Hippocampal formation (tissue), 2 donors: Measurements from ENCODE around the gene AVPR1A.

Source experiments
- DNase-seq, 2 donors: peaks; one replicate each; lab custom pipeline; 2025; lab: John Stamatoyannopoulos, UW

Gene AVPR1A

DNA sequence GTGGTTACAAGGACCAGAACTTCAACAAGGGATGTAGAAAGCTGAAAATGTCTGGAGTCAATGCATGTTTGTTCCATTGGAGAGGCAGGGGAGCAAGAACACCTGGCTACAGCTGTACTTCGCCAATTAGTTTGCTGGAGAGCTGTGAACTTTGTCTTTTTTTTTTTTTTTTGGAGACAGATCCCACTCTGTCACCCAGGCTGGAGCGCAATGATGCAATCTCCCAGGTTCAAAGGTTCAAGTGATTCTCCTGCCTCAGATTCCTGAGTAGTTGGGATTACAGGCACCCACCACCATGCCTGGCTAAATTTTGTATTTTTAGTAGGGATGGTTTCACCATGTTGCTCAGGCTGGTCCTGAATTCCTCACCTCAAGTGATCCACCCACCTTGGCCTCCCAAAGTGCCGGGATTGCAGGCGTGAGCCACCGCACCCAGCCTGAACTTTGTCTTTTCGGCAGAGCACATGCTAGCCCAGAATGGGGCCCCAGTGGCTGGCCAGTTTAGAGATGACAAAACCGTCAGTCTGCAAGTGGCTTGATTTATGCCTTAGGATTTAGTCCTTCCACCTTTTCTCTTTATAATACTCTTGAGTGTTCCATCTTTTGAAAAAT is 55.5 kb downstream of the AVPR1A start:
- DNase-seq = no peak

GRCh38 chr12:63093711-63094110 is 57.3 kb downstream of the AVPR1A start:
- DNase-seq = no peak

- DNase-seq = no peak
Measured at GRCh38 chr12:63093084-63093483, 57.9 kb downstream of the AVPR1A start.
